GM19043 (cell line): ENCODE data around the gene TCHHL1.
"Not testable (repeated sequence)": the region's sequence is repeated elsewhere in the genome, so short reads cannot be mapped to it uniquely, and the experiment has no call there.

Source experiments
- ATAC-seq: cut with Tn5 transposase; IDR thresholded peaks from one replicate; pipeline ENCODE4 v1.9.1; 2021; ENCODE audit warnings: low read depth; ENCODE audit not compliant: unreplicated experiment

The TCHHL1 gene

GRCh38 chr1:152096931-152097330, 8.1 kb upstream of the TCHHL1 start:
- ATAC-seq, result no peak

GRCh38 chr1:152086760-152087159, 2.1 kb downstream of the TCHHL1 start:
- no peak for ATAC-seq

GRCh38 chr1:152084853-152085252, 4.0 kb downstream of the TCHHL1 start:
- ATAC-seq, result no peak

GRCh38 chr1:152081026-152081425, 7.8 kb downstream of the TCHHL1 start:
- ATAC-seq, result not testable (repeated sequence)

GRCh38 chr1:152080494-152080893, 8.4 kb downstream of the TCHHL1 start:
- ATAC-seq, result not testable (repeated sequence)

- no peak for ATAC-seq
Measured at GRCh38 chr1:152078831-152079441, 9.9 kb downstream of the TCHHL1 start.

GRCh38 chr1:152072311-152072710, 16.6 kb downstream of the TCHHL1 start:
- no peak for ATAC-seq

GRCh38 chr1:152071123-152071522, 17.7 kb downstream of the TCHHL1 start:
- ATAC-seq, result no peak

GRCh38 chr1:152067929-152068328, 20.9 kb downstream of the TCHHL1 start:
- ATAC-seq, result no peak

GRCh38 chr1:152067150-152067549, 21.7 kb downstream of the TCHHL1 start:
- ATAC-seq, result no peak

GRCh38 chr1:152061952-152062351, 26.9 kb downstream of the TCHHL1 start:
- ATAC-seq, result no peak

- no peak for ATAC-seq
Measured at GRCh38 chr1:152053375-152053774, 35.5 kb downstream of the TCHHL1 start.

- ATAC-seq, result no peak
Measured at GRCh38 chr1:152052606-152053005, 36.3 kb downstream of the TCHHL1 start.

GRCh38 chr1:152050886-152051675, 37.8 kb downstream of the TCHHL1 start:
- no peak for ATAC-seq

- no peak for ATAC-seq
Measured at GRCh38 chr1:152049291-152050083, 39.4 kb downstream of the TCHHL1 start.

- peak; percentile 3 for ATAC-seq
Measured at GRCh38 chr1:152048416-152049009, 40.4 kb downstream of the TCHHL1 start.

GRCh38 chr1:152047730-152048415, 41.0 kb downstream of the TCHHL1 start:
- ATAC-seq, result peak; percentile 95

- ATAC-seq, result no peak
Measured at GRCh38 chr1:152047413-152047729, 41.5 kb downstream of the TCHHL1 start.

GRCh38 chr1:152044386-152044785, 44.5 kb downstream of the TCHHL1 start:
- ATAC-seq, result no peak

GRCh38 chr1:152043870-152044269, 45.0 kb downstream of the TCHHL1 start:
- no peak for ATAC-seq

- no peak for ATAC-seq
Measured at GRCh38 chr1:152042030-152042429, 46.8 kb downstream of the TCHHL1 start.
